GM12874 (cell line): ENCODE measurements around the gene TMTC2.

ENCODE experiments used
- CTCF ChIP-seq: IDR thresholded peaks from 2 replicates; pipeline ENCODE4 v1.5.1; 2011; ENCODE audit warnings: low read depth, mild to moderate bottlenecking, control low read depth, low read length, moderate library complexity; ENCODE audit not compliant: insufficient read depth

Gene TMTC2

GRCh38 chr12:82686168-82687020 is at the start of gene TMTC2:
TSS of gene TMTC2 (plus strand) at chr12:82686906.
- no peak for TF ChIP-seq CTCF

GRCh38 chr12:82638324-82638723 is 48.4 kb upstream of the TMTC2 start:
- no peak for TF ChIP-seq CTCF

DNA sequence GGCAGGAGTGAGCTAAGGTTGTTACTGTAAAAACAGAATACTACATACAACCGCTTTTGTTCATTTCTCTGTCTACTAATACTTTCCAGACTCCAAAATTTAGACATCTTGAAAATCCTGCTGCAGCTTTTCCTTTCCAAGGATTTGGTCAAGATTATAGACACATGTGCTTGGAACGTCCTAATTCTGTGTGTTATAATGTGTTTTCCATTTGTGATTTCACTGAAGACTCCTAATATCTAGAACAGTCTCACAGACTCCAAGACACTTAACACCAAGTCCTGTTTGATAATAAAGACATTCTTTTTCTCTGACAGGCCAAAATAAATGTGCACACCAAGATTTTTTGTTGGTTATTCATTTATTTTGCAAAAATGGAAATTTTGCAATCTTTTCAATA is 41.8 kb upstream of the TMTC2 start:
- TF ChIP-seq CTCF, result no peak

- no peak for TF ChIP-seq CTCF
Measured at GRCh38 chr12:82645414-82645813, 41.3 kb upstream of the TMTC2 start.

- TF ChIP-seq CTCF, result no peak
Measured at GRCh38 chr12:82647853-82648252, 38.9 kb upstream of the TMTC2 start.

DNA sequence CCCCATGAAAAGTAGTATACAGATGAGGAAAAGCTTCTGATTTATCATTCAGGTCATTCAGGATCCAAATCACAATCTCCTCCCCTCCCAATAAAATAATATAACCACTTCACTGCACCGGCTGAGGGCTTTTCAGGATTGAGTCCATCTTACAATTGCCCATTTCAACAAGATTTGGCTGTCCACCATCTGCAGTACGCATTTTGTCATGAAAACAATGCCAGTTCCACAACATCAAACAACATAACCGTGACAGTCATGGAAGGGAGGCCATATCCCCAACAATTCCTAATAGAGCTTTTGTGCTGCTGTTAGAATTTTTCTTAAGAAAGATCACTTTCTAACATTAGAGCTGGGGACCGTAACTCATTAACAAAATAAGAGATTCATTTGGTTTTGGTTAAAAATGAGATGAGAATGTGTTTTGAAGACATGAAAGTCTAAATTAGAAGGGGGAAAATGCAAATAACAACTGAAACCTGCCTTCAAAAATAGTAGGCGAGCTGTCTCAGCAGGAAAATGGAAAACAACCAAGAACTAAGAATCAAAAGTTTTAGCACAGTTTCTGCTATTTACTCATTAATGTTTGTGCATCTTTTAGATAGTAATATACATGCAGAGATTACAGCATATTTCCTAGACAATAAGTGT is 38.3 kb upstream of the TMTC2 start:
- TF ChIP-seq CTCF, result no peak

DNA sequence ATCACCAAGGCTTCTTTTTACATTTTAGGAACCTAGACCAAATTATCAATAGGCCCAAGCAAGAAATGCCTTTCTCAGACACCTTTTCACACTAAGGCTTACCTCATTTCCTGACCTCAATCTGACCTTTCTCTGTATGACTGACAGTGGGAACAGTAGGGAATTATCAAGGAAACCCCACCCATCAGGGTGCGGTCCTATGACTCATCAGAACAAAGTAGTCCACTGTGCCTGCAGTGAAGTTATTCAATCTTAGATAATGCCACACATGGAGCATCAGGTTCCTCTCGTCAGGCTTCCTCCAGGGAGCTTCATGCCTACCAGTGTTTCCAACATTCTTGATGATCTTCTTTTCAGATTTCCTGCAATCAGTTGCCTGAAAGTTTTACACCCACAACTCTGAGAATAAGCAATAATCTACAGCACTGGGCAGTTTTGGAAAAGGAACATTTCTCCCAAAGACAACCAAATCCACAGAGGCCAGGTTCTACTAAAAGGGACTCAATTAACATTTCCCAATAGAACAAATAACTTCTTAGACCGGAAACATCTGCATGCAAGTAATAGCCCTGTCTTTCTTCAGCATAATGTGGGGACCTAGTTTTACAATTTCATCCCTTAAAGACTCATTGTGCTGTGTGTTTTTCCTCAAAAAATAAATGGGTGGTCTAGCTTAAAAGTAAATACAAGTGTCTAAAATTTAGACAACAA is 35.9 kb upstream of the TMTC2 start:
- no peak for TF ChIP-seq CTCF
